ENCODE results near the gene PAFAH1B1.

Gene PAFAH1B1

DNA sequence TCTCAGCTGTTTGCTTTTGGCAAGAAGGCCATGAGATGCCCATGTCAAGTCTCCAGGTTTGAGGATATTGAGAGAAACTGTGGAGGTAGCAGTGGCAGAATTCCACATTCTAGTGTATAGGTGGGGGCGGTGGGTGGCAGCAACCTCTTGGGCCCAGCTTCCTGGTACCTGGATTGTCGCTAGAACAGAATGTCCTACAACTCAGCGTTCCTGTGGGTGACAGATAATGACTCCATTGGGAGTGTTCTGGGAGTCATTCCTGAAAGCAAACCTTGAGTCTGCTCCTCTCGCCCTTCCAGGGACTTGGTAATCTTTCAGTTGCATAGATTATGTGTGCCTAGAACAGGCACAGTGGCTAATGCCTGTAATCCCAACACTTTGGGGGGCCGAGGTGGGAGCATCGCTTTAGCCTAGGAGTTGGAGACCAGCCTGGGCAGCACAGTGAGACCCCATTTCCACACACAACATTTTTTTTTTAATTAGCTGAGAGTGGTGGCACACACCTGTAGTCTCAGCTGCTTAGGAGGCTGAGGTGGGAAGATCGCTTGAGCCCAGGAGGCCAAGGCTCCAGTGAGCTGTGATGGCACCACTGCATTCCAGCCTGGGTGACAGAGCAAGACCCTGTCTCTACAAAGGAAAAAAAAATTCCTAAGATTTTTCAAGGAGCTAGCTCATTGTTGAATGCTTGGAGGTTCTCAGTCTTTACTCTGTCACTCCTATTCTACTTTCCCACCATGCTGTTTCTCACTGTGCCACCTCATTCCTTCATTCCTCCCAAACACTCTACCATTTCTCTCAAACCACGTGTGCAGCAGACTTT lies 43.9 kb upstream of the PAFAH1B1 start:
- Histone ChIP-seq H4K20me1 (ENCODE audit: insufficient read depth, low read length) (no peaks in the 10 kb centered on the region), H3K4me1 (ENCODE audit: low read length) (no peaks in the 10 kb centered on the region), H3K27ac (ENCODE audit: low read length) (no peak overlapping the region), H3K4me2 (ENCODE audit: low read length) (no peak overlapping the region), H3K79me2 (ENCODE audit: low read length) (no peaks in the 10 kb centered on the region), H3K27me3 (ENCODE audit: low read depth, low read length) (no peaks in the 10 kb centered on the region), H3K4me3 (ENCODE audit: low read length) (no peak overlapping the region), H2AFZ (ENCODE audit: low read depth, low read length) (no peak overlapping the region), H3K36me3 (replicated peaks; ENCODE audit: low read depth, low read length) (no peaks in the 10 kb centered on the region), H3K9ac (ENCODE audit: low read length) (no peak overlapping the region), H3K9me3 (ENCODE audit: insufficient read depth, low read length) (no peaks in the 10 kb centered on the region)
- TF ChIP-seq, protein P1, sequence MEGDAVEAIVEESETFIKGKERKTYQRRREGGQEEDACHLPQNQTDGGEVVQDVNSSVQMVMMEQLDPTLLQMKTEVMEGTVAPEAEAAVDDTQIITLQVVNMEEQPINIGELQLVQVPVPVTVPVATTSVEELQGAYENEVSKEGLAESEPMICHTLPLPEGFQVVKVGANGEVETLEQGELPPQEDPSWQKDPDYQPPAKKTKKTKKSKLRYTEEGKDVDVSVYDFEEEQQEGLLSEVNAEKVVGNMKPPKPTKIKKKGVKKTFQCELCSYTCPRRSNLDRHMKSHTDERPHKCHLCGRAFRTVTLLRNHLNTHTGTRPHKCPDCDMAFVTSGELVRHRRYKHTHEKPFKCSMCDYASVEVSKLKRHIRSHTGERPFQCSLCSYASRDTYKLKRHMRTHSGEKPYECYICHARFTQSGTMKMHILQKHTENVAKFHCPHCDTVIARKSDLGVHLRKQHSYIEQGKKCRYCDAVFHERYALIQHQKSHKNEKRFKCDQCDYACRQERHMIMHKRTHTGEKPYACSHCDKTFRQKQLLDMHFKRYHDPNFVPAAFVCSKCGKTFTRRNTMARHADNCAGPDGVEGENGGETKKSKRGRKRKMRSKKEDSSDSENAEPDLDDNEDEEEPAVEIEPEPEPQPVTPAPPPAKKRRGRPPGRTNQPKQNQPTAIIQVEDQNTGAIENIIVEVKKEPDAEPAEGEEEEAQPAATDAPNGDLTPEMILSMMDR (IDR thresholded peaks at IDR 0.05; ENCODE audit: low read depth, low read length), result no peak
- TF ChIP-seq EZH2phosphoT487 (IDR thresholded peaks at IDR 0.05; ENCODE audit: low read depth), result no peak

DNA sequence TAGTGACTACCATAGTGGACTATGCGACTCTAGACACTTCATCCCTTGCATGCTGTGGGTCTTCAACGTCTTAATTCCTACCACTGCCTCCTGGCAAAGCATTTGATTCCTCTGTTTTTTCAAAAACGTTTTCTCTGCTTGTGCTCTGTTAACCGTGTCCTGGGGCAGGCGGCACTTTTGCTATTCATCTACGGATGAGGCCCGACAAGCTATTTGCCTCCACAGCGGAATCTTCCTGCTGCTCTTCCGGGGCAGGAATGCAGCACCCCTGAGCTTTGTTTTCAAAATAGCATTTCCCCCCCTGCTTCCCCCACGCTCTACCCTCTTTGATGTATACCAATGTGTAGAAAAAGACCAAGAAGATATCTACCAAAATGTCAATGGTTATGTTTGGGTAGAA lies 42.0 kb upstream of the PAFAH1B1 start:
- Histone ChIP-seq H3K4me1 (ENCODE audit: low read length) (no peaks in the 10 kb centered on the region), H3K4me2 (ENCODE audit: low read length) (no peak overlapping the region), H2AFZ (ENCODE audit: low read depth, low read length) (no peak overlapping the region)

DNA sequence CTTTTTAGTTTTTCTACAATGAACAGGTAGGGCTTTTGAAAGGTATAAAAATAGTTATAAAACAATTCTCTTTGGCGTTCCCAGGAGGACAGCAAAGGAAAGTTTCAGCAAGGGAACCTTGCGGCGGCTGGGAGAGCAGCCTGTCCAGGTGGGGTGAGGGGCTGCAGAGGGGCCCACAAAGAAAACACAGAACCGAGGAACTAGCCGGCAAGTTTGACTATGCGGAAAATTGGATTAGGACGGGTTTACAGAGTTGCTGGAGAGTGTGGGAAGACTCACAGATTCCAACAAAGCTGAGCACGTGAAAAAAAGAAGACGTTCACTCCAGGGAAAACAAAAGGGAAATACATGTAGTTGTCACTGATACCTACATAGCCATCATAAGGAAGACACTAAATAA lies 41.5 kb upstream of the PAFAH1B1 start:
- Histone ChIP-seq H3K4me3 (ENCODE audit: low read length) (no peak overlapping the region), H3K4me2 (ENCODE audit: low read length) (no peak overlapping the region), H3K79me2 (ENCODE audit: low read length) (no peaks in the 10 kb centered on the region), H3K36me3 (replicated peaks; ENCODE audit: low read depth, low read length) (no peaks in the 10 kb centered on the region), H3K9me3 (ENCODE audit: insufficient read depth, low read length) (no peaks in the 10 kb centered on the region), H3K9ac (ENCODE audit: low read length) (no peak overlapping the region), H3K27me3 (ENCODE audit: low read depth, low read length) (no peaks in the 10 kb centered on the region), H2AFZ (ENCODE audit: low read depth, low read length) (no peak overlapping the region), H3K4me1 (ENCODE audit: low read length) (no peaks in the 10 kb centered on the region), H4K20me1 (ENCODE audit: insufficient read depth, low read length) (no peaks in the 10 kb centered on the region), H3K27ac (ENCODE audit: low read length) (no peak overlapping the region)
- TF ChIP-seq, protein P1 (IDR thresholded peaks at IDR 0.05; ENCODE audit: low read depth, low read length), result no peak
- no peak for TF ChIP-seq EZH2phosphoT487 (IDR thresholded peaks at IDR 0.05; ENCODE audit: low read depth)

More for the DNA sequence above, 42.0 kb upstream of the PAFAH1B1 start:
- Histone ChIP-seq H3K4me3 (ENCODE audit: low read length) (no peak overlapping the region), H3K9ac (ENCODE audit: low read length) (no peak overlapping the region), H4K20me1 (ENCODE audit: insufficient read depth, low read length) (no peaks in the 10 kb centered on the region), H3K27me3 (ENCODE audit: low read depth, low read length) (no peaks in the 10 kb centered on the region), H3K27ac (ENCODE audit: low read length) (no peak overlapping the region), H3K9me3 (ENCODE audit: insufficient read depth, low read length) (no peaks in the 10 kb centered on the region), H3K36me3 (replicated peaks; ENCODE audit: low read depth, low read length) (no peaks in the 10 kb centered on the region), H3K79me2 (ENCODE audit: low read length) (no peaks in the 10 kb centered on the region)
- no peak for TF ChIP-seq EZH2phosphoT487 (IDR thresholded peaks at IDR 0.05; ENCODE audit: low read depth)
- TF ChIP-seq, protein P1 (IDR thresholded peaks at IDR 0.05; ENCODE audit: low read depth, low read length), result no peak

DNA sequence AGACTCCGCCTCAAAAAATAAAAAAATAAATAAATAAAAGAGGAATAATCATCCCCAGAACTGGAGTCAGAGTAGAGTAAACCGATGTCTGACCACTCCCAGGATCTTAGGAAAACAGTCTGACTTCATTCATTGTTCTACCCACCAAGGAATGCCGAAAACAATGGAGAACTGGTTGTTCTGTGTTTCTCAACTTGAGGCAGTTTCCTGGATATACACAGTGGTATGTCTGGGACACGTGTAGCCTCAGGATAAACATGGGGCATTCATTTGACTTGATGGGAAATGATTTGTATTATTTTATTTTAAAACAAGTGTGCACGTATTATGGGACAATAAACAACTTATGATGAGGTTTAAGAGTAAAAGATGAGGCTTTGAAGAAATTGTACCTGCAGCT lies 32.8 kb upstream of the PAFAH1B1 start:
- no peak overlapping the region for H3K4me3 ChIP-seq (ENCODE audit: low read length)
- no peak overlapping the region for H3K9ac ChIP-seq (ENCODE audit: low read length)

More for the DNA sequence above, 32.8 kb upstream of the PAFAH1B1 start:
- Histone ChIP-seq H3K27ac (ENCODE audit: low read length) (no peak overlapping the region), H3K9me3 (ENCODE audit: insufficient read depth, low read length) (no peaks in the 10 kb centered on the region), H3K27me3 (ENCODE audit: low read depth, low read length) (no peaks in the 10 kb centered on the region), H2AFZ (ENCODE audit: low read depth, low read length) (no peak overlapping the region), H3K79me2 (ENCODE audit: low read length) (no peaks in the 10 kb centered on the region), H3K4me2 (ENCODE audit: low read length) (no peak overlapping the region), H3K36me3 (replicated peaks; ENCODE audit: low read depth, low read length) (no peaks in the 10 kb centered on the region), H4K20me1 (ENCODE audit: insufficient read depth, low read length) (no peaks in the 10 kb centered on the region), H3K4me1 (ENCODE audit: low read length) (peaks cover 6% of the 10 kb centered on the region)
- TF ChIP-seq EZH2phosphoT487 (IDR thresholded peaks at IDR 0.05; ENCODE audit: low read depth), result no peak
- TF ChIP-seq, protein P1 (IDR thresholded peaks at IDR 0.05; ENCODE audit: low read depth, low read length), result no peak

Data from OCI-LY3 (cell line).